NCI-H2171 treated with DMSO at 0.1 percent for 48 hours (cell line): ENCODE measurements around the gene LEMD3.
"Not testable (repeated sequence)": the region's sequence is repeated elsewhere in the genome, so short reads cannot be mapped to it uniquely, and the experiment has no call there.

Source experiments
- DNase-seq: peaks from one replicate; lab custom pipeline; 2025; lab: John Stamatoyannopoulos, UW

LEMD3 gene

GRCh38 chr12:65279369-65280112, 110.2 kb downstream of the LEMD3 start:
- no peak for DNase-seq

- DNase-seq: no peak
Observed at GRCh38 chr12:65280306-65280705, 110.9 kb downstream of the LEMD3 start.

- DNase-seq: no peak
Observed at GRCh38 chr12:65282840-65283239, 113.5 kb downstream of the LEMD3 start.

GRCh38 chr12:65285532-65285931, 116.1 kb downstream of the LEMD3 start:
- DNase-seq: not testable (repeated sequence)

- no peak for DNase-seq
Observed at GRCh38 chr12:65287426-65287825, 118.0 kb downstream of the LEMD3 start.

GRCh38 chr12:65292241-65292640, 122.9 kb downstream of the LEMD3 start:
- DNase-seq: no peak

- DNase-seq: no peak
Observed at GRCh38 chr12:65293735-65294134, 124.4 kb downstream of the LEMD3 start.

- no peak for DNase-seq
Observed at GRCh38 chr12:65294641-65295262, 125.4 kb downstream of the LEMD3 start.

GRCh38 chr12:65296508-65297265, 127.3 kb downstream of the LEMD3 start:
- no peak for DNase-seq
